Measurements from ENCODE around the gene PNLDC1. TPM values are rescaled to one million over a fixed set of nuclear protein-coding genes. Genes with fewer than 3 reads are reported as not detected.
A peak's percentile ranks its signal among the peaks of the same experiment; 100 is the strongest.

PNLDC1 gene
- total and polyA plus RNA-seq, 2 of the 4 experiments (the other 2 are of a cell fraction): not detected

GRCh38 chr6:159790956-159791598 lies 9.0 kb upstream of the PNLDC1 start:
- no peak overlapping the region; the same call in 1 of the 2 replicates for H4K5ac ChIP-seq (ENCODE audit: low read depth, low read length)
- dilution Hi-C loops (cut with HindIII; ENCODE audit: low sequenced_read_pairs, unreplicated experiment): no loop called here
- peaks cover 8 to 21% of the 10 kb centered on the region in 2 experiments; a peak in 3 of 4 replicates for H3K79me1 ChIP-seq (ENCODE audit: low read depth in 1 of 2, low read length in 2 of 2)
- POLR2A ChIA-PET (ENCODE audit: unreplicated experiment): interaction anchor here (0.6 kb wide), 1 partner anchor 108 kb away, joined by 3 read pairs; no protein-coding TSS in a partner anchor
- no peak overlapping the region for H2BK120ac ChIP-seq (ENCODE audit: low read depth, low read length)
- peak overlapping the region; percentile 69 for H4K91ac ChIP-seq (ENCODE audit: insufficient read depth, low read depth, low read length)
- H3K18ac ChIP-seq (ENCODE audit: low read depth, low read length): no peak overlapping the region
- CTCF ChIA-PET: interaction anchor here (1.0 kb wide), 1 partner anchor 10 kb away, joined by 3 read pairs; no protein-coding TSS in a partner anchor
- peak overlapping the region; percentile 95 for H2AK9ac ChIP-seq (replicated peaks; ENCODE audit: low read depth, low read length, poor library complexity)
- H3K56ac ChIP-seq (ENCODE audit: extremely low read depth, insufficient read depth, low read length): peak overlapping the region; percentile 74
- peak overlapping the region; percentile 91 for H3K14ac ChIP-seq (replicated peaks; ENCODE audit: low read depth, low read length)
- TF ChIP-seq CTCF (conservative IDR thresholded peaks at IDR 0.05; ENCODE audit: low read depth, low read length): no peak
- no peak for TF ChIP-seq CHD1 (IDR thresholded peaks at IDR 0.05; ENCODE audit: low read depth, low read length)
- TF ChIP-seq FOS (IDR thresholded peaks at IDR 0.05; ENCODE audit: low read depth, low read length): no peak
- no peak for TF ChIP-seq ELK1 (IDR thresholded peaks at IDR 0.05; ENCODE audit: borderline replicate concordance, low read depth, low read length)
- no peak for TF ChIP-seq MAZ (IDR thresholded peaks at IDR 0.05; ENCODE audit: borderline replicate concordance, low read depth, low read length)
- no peak for TF ChIP-seq POLR2A (IDR thresholded peaks at IDR 0.05; ENCODE audit: low read depth, low read length)
- 0 out of 2 replicates have a peak, but pooled peaks have one; percentile 12 for TF ChIP-seq MXI1 (IDR thresholded peaks at IDR 0.05; ENCODE audit: borderline replicate concordance, low read depth, low read length)
- no peak for TF ChIP-seq SMC3 (IDR thresholded peaks at IDR 0.05; ENCODE audit: low read depth, low read length)
- peaks cover 11% of the 10 kb centered on the region for H3K36me3 ChIP-seq (ENCODE audit: control insufficient read depth, insufficient read depth, low read length)
- peak overlapping the region; percentile 88 for H3K9ac ChIP-seq (ENCODE audit: low read depth, low read length)
- intact Hi-C loops (cut with micrococcal nuclease): no loop called here
- H2BK20ac ChIP-seq (ENCODE audit: low read depth, low read length): no peak overlapping the region
- H3K23ac ChIP-seq (ENCODE audit: low read depth, low read length): peak overlapping the region; percentile 95
- H4K8ac ChIP-seq (ENCODE audit: low read depth in 2 of 2, low read length in 2 of 2): peak overlapping the region; percentile 74 to 82
- no peaks in the 10 kb centered on the region for H3K27me3 ChIP-seq (ENCODE audit: control insufficient read depth, insufficient read depth, low read length)
- H2BK5ac ChIP-seq (ENCODE audit: low read depth, low read length, poor library complexity, severe bottlenecking): peak overlapping the region; percentile 58
- DNase-seq (no peak), ATAC-seq (ENCODE audit: low read depth) (no peak)
- H3K9me3 ChIP-seq (ENCODE audit: control insufficient read depth, insufficient read depth, low read length): no peaks in the 10 kb centered on the region
- H4K20me1 ChIP-seq (ENCODE audit: insufficient read depth, low read length): peaks cover 21% of the 10 kb centered on the region
- peak overlapping the region; percentile 96 for H2AFZ ChIP-seq (replicated peaks; ENCODE audit: low read length, poor library complexity)
- H3K4me1 ChIP-seq (ENCODE audit: control insufficient read depth, insufficient read depth, low read length): peaks cover 4% of the 10 kb centered on the region
- H3K4me3 ChIP-seq (ENCODE audit: insufficient read depth, low read depth, low read length): peak overlapping the region; percentile 79
- peak overlapping the region; percentile 88 for H3K4ac ChIP-seq (ENCODE audit: low read depth, low read length)
- H3K27ac ChIP-seq (ENCODE audit: insufficient read depth, low read length): peak overlapping the region; percentile 81
- in situ Hi-C loops (cut with MboI; ENCODE audit: low sequenced_read_pairs): no loop called here
- H2BK15ac ChIP-seq (ENCODE audit: low read depth, low read length): no peak overlapping the region
- H3K9me1 ChIP-seq (ENCODE audit: insufficient read depth, low read length): no peaks in the 10 kb centered on the region
- BruUV-seq (replicated peaks): TSS peak; percentile 32
- 35% methylated on average over 2 of the region's 18 CpGs; no CpG with 5 or more reads in 1 of the 2 experiments for WGBS, 2 experiments (ENCODE audit: extremely low coverage in 2 of 2, insufficient read length in 1 of 2)
- peak overlapping the region; percentile 10; the same call in 1 of the 2 replicates for H2AK5ac ChIP-seq (ENCODE audit: low read depth, low read length)
- peak overlapping the region; percentile 76 for H3K4me2 ChIP-seq (ENCODE audit: low read depth, low read length)
